Measurements from ENCODE around the gene TBC1D9.

DNA sequence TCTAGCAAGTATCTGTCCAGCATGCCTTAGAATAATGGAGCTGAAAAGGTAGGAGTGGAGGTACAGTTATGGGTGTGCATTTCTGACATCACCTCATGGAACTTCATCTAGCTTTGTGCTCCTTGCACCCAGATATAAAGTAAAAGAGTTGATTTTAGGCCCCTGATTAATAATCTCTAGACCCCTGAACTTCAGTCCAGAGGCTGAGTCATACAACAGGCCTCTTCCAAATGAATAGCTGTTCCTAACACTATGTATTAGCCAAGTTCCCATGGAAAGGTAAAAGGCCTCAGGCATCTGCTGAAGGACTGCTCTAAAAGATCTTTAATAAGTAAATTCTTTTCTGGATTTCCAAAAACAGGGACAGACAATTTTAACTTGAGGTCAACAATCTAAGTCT lies 16.2 kb downstream of the TBC1D9 start:
- TF ChIP-seq, protein P1, sequence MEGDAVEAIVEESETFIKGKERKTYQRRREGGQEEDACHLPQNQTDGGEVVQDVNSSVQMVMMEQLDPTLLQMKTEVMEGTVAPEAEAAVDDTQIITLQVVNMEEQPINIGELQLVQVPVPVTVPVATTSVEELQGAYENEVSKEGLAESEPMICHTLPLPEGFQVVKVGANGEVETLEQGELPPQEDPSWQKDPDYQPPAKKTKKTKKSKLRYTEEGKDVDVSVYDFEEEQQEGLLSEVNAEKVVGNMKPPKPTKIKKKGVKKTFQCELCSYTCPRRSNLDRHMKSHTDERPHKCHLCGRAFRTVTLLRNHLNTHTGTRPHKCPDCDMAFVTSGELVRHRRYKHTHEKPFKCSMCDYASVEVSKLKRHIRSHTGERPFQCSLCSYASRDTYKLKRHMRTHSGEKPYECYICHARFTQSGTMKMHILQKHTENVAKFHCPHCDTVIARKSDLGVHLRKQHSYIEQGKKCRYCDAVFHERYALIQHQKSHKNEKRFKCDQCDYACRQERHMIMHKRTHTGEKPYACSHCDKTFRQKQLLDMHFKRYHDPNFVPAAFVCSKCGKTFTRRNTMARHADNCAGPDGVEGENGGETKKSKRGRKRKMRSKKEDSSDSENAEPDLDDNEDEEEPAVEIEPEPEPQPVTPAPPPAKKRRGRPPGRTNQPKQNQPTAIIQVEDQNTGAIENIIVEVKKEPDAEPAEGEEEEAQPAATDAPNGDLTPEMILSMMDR (IDR thresholded peaks at IDR 0.05; ENCODE audit: insufficient read depth, low read length, poor library complexity, severe bottlenecking) = no peak
- TF ChIP-seq EZH2phosphoT487 (conservative IDR thresholded peaks at IDR 0.05; ENCODE audit: low read length) = no peak

Measured in SU-DHL-6 (cell line).